Measurements from ENCODE around the gene MAPK9. TPM values are rescaled to one million over a fixed set of nuclear protein-coding genes. Genes with fewer than 3 reads are reported as not detected.
"Not testable (repeated sequence)": the region's sequence is repeated elsewhere in the genome, so short reads cannot be mapped to it uniquely, and the experiment has no call there.

The MAPK9 gene
- total RNA-seq, 6 experiments from 2014 or later, result 14.4 to 18.6 (median 15.6) TPM

- Histone ChIP-seq H3K27me3 (no peaks in the 10 kb centered on the region), H3K4me1 (no peaks in the 10 kb centered on the region), H3K4me3 (no peak overlapping the region), H3K9me3 (no peaks in the 10 kb centered on the region), H3K27ac (no peak overlapping the region), H3K36me3 (no peaks in the 10 kb centered on the region)
- DNase-seq (no peak), ATAC-seq (no peak)
- TF ChIP-seq POLR2A (IDR thresholded peaks at IDR 0.05) (no peak), CTCF (IDR thresholded peaks at IDR 0.05) (no peak)
- 41% methylated on average over 4 of the region's 4 CpGs for WGBS (ENCODE audit: insufficient coverage, low coverage, low lambda C conversion rate, missing lambda C conversion rate)
- intact Hi-C loops (cut with DNase I), result no loop called here
These were observed 9.4 kb upstream of the MAPK9 start for GRCh38 chr5:180301253-180301652.

DNA sequence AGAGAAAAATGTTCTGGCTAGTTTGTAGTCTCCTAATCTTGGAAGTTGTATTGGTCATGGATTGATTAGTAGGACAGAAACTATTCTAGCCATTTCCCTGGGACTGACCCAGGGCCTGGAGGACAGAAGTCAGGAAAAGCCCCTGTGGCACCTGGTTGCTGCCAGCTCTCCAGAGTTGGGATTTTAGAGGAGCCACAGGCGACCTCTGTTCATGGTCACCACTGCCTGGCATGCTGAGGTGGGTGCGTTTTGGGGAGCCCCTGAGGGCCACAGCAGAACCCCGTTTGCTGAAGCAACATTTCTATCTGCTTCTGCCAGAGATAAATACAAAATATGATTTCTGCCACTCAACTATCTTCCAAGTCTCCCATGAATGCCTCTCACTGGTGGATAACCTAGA is 7.6 kb upstream of the MAPK9 start:
- no peaks in the 10 kb centered on the region for H3K9me3 ChIP-seq
- intact Hi-C loops (cut with DNase I), result no loop called here
- WGBS (ENCODE audit: insufficient coverage, low coverage, low lambda C conversion rate, missing lambda C conversion rate), result 33% methylated on average over 1 of the region's 3 CpGs
- H3K36me3 ChIP-seq, result no peaks in the 10 kb centered on the region
- DNase-seq (no peak), ATAC-seq (no peak)
- no peaks in the 10 kb centered on the region for H3K4me1 ChIP-seq
- no peak overlapping the region for H3K4me3 ChIP-seq
- no peak overlapping the region for H3K27ac ChIP-seq
- TF ChIP-seq POLR2A (IDR thresholded peaks at IDR 0.05), result no peak
- TF ChIP-seq CTCF (IDR thresholded peaks at IDR 0.05), result no peak
- H3K27me3 ChIP-seq, result no peaks in the 10 kb centered on the region

GRCh38 chr5:180299014-180299413 is 7.1 kb upstream of the MAPK9 start:
- H3K9me3 ChIP-seq; DNase-seq; H3K4me3 ChIP-seq; H3K27me3 ChIP-seq; H3K4me1 ChIP-seq; ATAC-seq; intact Hi-C loops (cut with DNase I); H3K27ac ChIP-seq; H3K36me3 ChIP-seq: not testable (repeated sequence)
- 73% methylated on average over 7 of the region's 14 CpGs for WGBS (ENCODE audit: insufficient coverage, low coverage, low lambda C conversion rate, missing lambda C conversion rate)

DNA sequence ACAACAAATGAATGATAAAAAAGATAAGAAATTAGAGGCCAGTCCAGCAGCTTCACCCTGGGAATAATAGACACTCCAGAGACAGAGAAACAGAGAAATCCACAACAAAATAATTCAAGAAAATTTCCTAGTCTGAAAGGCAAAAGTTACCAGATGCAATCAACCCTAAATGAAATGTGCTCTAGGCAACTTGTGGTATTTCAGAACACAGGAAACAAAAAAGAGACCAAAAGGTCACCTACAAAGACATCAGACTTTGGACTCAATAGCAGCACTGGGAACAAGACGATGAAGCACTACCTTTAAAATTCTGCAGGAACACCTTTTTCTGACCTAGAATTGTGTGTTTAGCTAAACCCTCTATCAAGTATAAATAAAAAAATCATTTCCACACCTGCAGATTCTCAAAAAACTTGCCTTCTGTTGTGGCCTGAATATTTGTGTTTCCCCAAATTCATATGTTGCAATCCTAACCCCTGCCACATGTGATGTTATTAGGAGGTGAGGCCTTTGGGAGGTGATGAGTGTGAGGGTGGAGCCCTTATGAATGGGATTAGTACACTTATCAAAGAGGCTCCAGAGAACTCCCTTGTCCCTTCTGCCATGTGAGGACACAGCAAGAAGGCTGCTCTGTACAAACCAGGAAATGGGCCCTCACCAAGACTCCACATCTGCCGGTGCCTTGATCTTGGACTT is 5.9 kb upstream of the MAPK9 start:
- no peaks in the 10 kb centered on the region for H3K9me3 ChIP-seq
- no peaks in the 10 kb centered on the region for H3K36me3 ChIP-seq
- H3K4me3 ChIP-seq, result no peak overlapping the region
- TF ChIP-seq POLR2A (IDR thresholded peaks at IDR 0.05) (no peak), CTCF (IDR thresholded peaks at IDR 0.05) (no peak)
- no peak overlapping the region for H3K27ac ChIP-seq
- no peaks in the 10 kb centered on the region for H3K27me3 ChIP-seq
- intact Hi-C loops (cut with DNase I), result no loop called here
- DNase-seq (no peak), ATAC-seq (no peak)
- H3K4me1 ChIP-seq, result peaks cover 0 to 5% (median 0%) of the 10 kb centered on the region in 4 donors
- 42% methylated on average over 1 of the region's 2 CpGs for WGBS (ENCODE audit: insufficient coverage, low coverage, low lambda C conversion rate, missing lambda C conversion rate)

GRCh38 chr5:180296771-180297170 is 4.9 kb upstream of the MAPK9 start:
- TF ChIP-seq POLR2A (IDR thresholded peaks at IDR 0.05), result no peak
- TF ChIP-seq CTCF (IDR thresholded peaks at IDR 0.05), result no peak
- intact Hi-C loops (cut with DNase I), result no loop called here
- DNase-seq (no peak), ATAC-seq (no peak)
- H3K9me3 ChIP-seq, result no peaks in the 10 kb centered on the region
- no peaks in the 10 kb centered on the region for H3K36me3 ChIP-seq
- H3K4me1 ChIP-seq, result peaks cover 0 to 5% (median 0%) of the 10 kb centered on the region in 4 donors
- H3K27me3 ChIP-seq, result no peaks in the 10 kb centered on the region
- 70% methylated on average over 2 of the region's 7 CpGs for WGBS (ENCODE audit: insufficient coverage, low coverage, low lambda C conversion rate, missing lambda C conversion rate)
- no peak overlapping the region for H3K27ac ChIP-seq
- no peak overlapping the region for H3K4me3 ChIP-seq

All from right lobe of liver (tissue), 6 donors.